Stimulated activated CD8-positive, alpha-beta memory T cell treated with anti-CD3 and anti-CD28 coated beads, Interleukin-4, amount 100 ng/mL, for 1 hour (primary cell): ENCODE results near the gene ATP12A.

ENCODE experiments used
- DNase-seq, 2 donors: peaks; one replicate each; pipeline ENCODE4 v3.0.0-alpha.2; 2020; ENCODE audit warnings: low read depth in 2 of 2, low spot score in 1 of 2

ATP12A gene

DNA sequence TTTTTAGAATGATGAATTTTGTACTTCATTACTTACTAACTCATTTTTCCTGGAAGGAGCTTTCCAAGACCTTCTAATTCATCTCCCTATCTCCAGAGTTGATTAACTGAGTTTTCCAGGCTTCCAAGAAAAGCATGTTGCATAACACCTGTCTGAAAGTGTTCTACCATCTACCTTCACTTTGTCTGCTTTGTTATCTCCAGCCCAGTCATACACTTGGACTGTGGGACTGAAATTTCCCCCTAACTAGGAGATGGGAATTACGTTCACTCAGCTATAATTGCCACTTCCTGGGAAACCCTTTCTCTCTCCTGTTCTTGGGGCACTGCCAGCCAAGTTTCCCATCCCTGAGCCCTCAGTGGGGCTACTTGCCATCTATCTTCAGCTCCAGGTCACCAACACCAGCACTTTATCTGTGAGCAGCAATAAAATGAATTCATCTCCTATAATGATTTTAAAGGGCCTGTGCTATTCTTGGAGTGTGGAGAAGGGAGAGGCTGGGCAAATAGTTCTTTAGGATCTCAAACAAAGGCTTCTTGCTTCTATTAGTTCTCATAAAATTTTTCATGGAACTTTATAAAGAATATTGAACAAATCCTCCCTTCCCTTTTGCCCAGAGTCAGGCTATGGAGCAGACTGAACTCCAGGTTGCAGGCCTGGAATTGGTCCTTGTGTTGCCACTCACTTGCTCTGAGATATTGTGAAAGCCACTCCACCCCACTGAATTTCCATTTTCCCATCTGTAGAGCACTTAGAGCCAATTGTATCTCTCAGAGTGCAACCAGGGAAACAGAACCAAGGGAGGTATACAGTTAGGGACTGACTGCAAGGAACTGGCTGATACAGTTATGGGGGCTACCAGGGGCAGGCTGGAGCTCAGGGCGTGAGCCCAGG is 17.8 kb upstream of the ATP12A start:
- no peak for DNase-seq

DNA sequence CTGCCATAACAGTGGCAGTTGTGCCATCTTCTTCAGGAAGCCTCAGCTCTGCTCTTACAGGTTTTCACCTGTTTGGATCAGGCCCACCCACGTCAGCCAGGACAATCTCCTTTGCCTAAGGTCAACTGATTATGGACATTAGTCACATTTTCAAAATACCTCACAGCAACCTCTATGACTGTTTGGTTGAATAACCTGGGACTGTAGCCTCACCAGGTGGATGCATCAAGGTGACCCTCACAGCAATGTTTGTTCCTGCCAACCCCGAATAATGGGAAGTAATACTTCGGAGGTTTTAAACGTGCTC is 17.2 kb upstream of the ATP12A start:
- DNase-seq: no peak

GRCh38 chr13:24663586-24663985 is 16.6 kb upstream of the ATP12A start:
- DNase-seq: no peak

GRCh38 chr13:24664726-24665409 is 15.3 kb upstream of the ATP12A start:
- DNase-seq: no peak

GRCh38 chr13:24668511-24668910 is 11.7 kb upstream of the ATP12A start:
- DNase-seq: no peak

DNA sequence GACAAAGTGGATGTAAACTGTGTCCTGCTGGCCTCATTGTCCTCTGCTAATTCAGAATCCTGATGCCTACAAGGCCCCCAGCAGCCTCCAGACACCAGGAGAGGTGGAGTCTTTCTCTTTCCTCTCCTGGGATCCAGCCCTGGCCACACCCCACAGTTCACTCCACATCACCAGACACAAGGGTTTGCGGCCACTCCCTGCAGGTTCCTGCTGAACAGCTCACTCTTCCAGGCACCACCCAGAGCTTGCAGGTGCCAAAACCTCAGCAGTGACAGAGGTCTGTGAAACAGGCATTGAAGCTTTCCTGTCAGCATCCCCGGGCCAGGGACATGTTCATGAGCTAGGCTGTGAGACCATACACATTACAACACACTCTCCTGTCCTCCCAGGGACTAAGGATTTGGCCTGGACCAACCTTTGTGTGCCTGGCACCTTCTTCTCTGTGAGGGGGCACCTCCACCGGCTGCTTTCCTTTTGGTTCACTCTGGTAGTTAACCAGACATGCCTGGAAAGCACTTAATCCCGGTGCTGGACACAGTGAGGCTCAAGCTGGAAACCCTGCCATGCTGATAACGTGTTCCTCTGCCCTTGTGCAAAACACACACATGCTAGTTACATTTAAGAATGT is 11.1 kb upstream of the ATP12A start:
- DNase-seq: no peak

DNA sequence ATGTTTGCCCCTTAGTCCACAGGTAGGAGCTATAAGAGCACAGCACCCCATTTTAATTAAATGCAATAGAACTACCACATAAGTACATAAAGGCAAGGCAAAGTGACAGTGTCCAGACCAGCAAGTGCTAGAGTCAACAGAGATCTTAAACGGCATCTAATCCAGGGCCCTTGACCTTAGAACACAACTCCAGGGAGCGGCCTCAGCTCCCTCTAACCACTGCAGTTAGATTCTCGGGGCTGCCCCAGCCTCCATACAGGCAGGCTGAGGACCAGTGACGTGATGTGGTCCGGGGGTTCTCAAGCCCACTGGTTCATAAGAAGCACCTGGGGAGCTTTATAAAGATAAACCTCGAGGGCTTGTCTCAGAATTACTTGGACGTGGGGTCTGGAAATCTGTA is 10.0 kb upstream of the ATP12A start:
- DNase-seq: no peak

GRCh38 chr13:24670961-24671381 is 9.2 kb upstream of the ATP12A start:
- DNase-seq: no peak

GRCh38 chr13:24671386-24672113 is 8.7 kb upstream of the ATP12A start:
- DNase-seq: no peak

GRCh38 chr13:24672141-24673132 is 7.8 kb upstream of the ATP12A start:
- DNase-seq: no peak

DNA sequence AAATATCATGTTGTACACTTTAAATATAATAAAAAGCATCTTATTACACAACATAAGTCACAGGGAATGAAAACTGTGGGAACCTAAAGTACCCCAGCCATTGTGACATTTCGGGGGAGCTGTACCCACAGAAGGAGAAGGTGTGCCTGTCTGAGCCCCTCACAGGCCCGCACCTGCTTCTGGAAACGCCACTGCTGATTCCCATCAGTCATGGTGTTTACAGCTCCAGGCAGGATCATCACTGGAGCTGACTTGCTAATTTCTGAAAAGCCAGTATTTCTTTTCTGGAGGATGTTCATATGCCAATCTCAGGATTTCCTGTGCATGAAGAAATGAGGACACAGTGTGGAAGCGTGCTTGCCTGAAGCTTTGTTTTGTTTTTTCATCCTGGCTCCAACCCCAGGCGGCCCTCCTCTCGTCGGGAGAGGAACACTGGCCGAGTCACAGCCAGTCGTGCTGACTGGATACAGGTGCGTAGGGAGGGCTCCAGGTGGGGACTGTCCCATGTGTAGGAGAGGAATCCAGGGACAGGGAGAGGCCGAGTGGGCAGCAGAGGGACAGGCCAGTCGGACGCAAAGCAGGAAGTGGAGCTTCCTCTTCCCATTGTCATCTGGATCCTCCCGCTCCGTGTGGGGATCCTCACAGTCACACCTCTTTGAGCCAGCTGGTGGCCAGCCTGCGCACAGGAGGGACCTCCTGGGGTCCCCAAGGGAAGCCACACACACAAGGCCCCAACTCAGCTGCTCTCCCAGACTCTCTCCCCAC is 4.2 kb upstream of the ATP12A start:
- DNase-seq: no peak

DNA sequence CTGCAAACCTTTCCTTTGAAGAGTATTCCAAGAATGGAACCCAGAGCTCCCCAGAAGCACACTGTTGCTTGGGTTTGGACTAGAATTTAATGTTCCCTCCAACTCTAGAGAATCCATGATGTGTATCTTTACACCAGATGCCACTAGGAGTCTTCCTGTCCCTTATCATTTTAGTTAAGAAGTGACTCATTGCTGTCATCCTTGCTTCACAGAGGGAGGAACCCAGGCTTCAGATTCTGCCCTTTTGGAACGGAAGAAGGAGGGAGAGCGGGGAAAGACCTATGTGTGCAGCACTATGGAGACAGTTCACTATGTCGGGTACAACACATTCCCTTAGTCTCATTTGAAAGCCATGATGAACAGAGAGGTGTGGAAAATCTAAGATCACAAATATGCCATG is 2.1 kb upstream of the ATP12A start:
- no peak for DNase-seq

- no peak for DNase-seq
Observed at GRCh38 chr13:24679686-24680085, 522 bp upstream of the ATP12A start.

GRCh38 chr13:24680921-24681604 is 855 bp downstream of the ATP12A start:
- no peak for DNase-seq

GRCh38 chr13:24681930-24682329 is 1.7 kb downstream of the ATP12A start:
- DNase-seq: no peak

DNA sequence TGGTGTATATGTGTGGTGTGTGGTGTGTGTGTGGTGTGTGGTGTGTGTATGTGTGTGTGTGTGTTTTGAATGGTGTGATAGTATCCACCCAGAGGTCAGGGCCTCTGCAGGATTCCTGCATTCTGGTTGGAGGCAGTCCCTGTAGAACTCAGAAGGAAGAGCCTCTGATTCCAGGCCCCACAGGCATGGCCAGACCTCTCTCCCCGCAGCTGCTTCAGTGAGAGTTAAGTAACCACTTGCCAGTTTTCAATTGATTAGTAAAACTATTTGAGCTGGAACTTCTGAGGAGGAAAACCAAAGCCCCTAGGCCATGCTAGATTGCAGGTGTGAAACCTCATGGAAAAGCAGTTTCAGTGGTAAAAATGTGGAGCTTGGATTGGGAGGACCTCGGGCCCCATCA is 2.1 kb downstream of the ATP12A start:
- no peak for DNase-seq

GRCh38 chr13:24683351-24683750 is 3.1 kb downstream of the ATP12A start:
- no peak for DNase-seq

DNA sequence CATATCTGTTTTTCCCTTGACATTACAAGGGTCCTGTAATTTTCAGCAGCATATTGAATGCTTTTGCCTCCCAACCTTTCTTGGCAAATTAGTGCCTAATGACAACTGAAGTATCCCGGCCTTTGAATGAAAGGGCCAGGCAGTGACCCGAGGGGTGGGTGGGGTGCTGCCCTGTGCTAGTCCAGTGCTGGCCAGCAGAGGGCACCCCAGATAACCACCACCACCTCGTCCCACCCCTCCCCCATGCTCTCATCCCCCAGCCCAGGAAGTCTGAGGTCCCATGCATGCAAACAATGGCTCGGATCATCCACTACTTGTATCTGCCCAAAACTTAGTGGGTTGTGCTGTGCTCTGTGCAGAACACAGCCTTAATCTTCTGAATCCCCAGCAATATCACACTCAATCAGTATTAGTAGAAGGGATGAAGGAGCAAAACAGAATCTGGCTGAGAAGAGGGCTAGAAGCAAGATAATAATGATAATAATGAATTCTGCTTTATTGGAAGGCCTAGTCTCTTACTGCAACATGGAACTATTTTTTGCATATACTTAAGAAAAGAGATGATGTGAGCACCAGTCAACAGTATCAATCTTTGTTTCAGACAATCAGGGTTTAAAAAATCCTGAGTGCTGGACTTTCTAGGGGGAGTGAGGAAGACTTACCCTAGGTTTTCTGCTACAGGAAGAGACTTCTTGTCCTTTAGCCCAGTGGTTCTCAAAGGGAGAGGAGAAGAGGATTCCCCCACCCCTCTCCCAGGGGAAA is 3.8 kb downstream of the ATP12A start:
- peak; percentile 10 to 22 for DNase-seq
